ENCODE data around the gene GRK3. TPM values are rescaled to one million over a fixed set of nuclear protein-coding genes. Genes with fewer than 3 reads are reported as not detected.
"Not testable (repeated sequence)": the region's sequence is repeated elsewhere in the genome, so short reads cannot be mapped to it uniquely, and the experiment has no call there.

GRK3 gene
- total RNA-seq, 1 donor from 2014 or later = 66.7 TPM

DNA sequence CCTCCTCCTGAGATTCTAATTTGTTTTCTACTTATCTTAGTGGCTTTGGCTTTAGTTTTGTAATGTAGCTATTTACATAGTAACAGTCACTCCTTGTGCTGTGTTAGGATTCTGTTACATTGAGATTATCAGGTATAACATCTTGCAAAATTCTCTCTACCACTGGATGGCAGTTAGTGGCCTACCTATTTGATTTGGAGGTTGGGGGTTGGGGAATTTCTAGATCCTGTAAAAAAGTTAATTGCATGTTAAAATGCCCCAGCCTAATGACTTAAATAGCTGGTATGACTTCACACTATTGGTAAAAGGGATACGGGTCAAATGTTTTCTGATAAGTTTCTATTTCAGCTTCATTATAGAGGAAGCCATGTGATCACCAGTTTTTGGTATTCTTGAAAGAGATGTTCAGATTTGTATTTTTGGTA, 2.8 kb downstream of the GRK3 start:
- H3K27me3 Mint-ChIP-seq = no peaks in the 10 kb centered on the region
- H3K9me3 Mint-ChIP-seq = no peaks in the 10 kb centered on the region
- H3K27ac Mint-ChIP-seq = peak overlapping the region; percentile 94
- ChIA-PET POLR2A (no interaction called here), CTCF (interaction anchor here (1.0 to 9.0 kb wide), 4 partner anchors 9 to 206 kb away, joined by 3 to 68 read pairs (median 4); no protein-coding TSS in a partner anchor)
- peaks cover 83% of the 10 kb centered on the region for H3K4me1 Mint-ChIP-seq
- TF ChIP-seq, protein P1, sequence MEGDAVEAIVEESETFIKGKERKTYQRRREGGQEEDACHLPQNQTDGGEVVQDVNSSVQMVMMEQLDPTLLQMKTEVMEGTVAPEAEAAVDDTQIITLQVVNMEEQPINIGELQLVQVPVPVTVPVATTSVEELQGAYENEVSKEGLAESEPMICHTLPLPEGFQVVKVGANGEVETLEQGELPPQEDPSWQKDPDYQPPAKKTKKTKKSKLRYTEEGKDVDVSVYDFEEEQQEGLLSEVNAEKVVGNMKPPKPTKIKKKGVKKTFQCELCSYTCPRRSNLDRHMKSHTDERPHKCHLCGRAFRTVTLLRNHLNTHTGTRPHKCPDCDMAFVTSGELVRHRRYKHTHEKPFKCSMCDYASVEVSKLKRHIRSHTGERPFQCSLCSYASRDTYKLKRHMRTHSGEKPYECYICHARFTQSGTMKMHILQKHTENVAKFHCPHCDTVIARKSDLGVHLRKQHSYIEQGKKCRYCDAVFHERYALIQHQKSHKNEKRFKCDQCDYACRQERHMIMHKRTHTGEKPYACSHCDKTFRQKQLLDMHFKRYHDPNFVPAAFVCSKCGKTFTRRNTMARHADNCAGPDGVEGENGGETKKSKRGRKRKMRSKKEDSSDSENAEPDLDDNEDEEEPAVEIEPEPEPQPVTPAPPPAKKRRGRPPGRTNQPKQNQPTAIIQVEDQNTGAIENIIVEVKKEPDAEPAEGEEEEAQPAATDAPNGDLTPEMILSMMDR (IDR thresholded peaks at IDR 0.05) = no peak
- intact Hi-C loops (cut with micrococcal nuclease) = loop anchor here (1.0 to 10.0 kb wide), 4 partner anchors 35 to 858 kb away; partner anchors contain the start of gene ASPHD2
- H3K36me3 Mint-ChIP-seq (ENCODE audit: low read depth) = peaks cover 27% of the 10 kb centered on the region
- peak overlapping the region; percentile 98 for H3K4me3 Mint-ChIP-seq
- ATAC-seq (ENCODE audit: low read depth) (no peak), DNase-seq (no peak)

DNA sequence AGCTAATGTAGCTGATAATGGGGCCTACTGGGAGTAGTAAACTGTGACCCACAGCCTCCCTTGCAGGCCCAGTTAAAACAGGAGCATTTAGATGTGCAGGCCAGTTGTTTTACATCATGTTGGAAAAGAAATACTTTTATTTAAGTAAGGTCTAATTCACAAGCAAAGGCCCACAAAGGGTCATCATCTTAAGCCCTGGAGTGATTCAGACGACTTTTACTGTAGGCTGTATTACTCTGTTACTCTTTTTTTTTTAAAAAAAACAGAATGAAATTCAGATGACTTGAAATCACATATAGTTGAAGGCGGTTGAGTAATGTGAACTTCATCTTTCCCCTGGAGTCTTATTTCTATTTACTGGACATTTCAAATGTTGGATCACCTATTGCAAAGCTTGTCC, 3.6 kb downstream of the GRK3 start:
- ATAC-seq (ENCODE audit: low read depth); H3K9me3 Mint-ChIP-seq; POLR2A ChIA-PET; DNase-seq; H3K27me3 Mint-ChIP-seq: not testable (repeated sequence)
- CTCF ChIA-PET = interaction anchor here (1.2 to 9.0 kb wide), 4 partner anchors 9 to 205 kb away, joined by 3 to 68 read pairs (median 4); no protein-coding TSS in a partner anchor
- peaks cover 83% of the 10 kb centered on the region for H3K4me1 Mint-ChIP-seq
- peak overlapping the region; percentile 98 for H3K4me3 Mint-ChIP-seq
- peaks cover 30% of the 10 kb centered on the region for H3K36me3 Mint-ChIP-seq (ENCODE audit: low read depth)
- intact Hi-C loops (cut with micrococcal nuclease) = loop anchor here (5.0 to 10.0 kb wide), 3 partner anchors 34 to 857 kb away; partner anchors contain the start of gene ASPHD2
- peak overlapping the region; percentile 94 for H3K27ac Mint-ChIP-seq

DNA sequence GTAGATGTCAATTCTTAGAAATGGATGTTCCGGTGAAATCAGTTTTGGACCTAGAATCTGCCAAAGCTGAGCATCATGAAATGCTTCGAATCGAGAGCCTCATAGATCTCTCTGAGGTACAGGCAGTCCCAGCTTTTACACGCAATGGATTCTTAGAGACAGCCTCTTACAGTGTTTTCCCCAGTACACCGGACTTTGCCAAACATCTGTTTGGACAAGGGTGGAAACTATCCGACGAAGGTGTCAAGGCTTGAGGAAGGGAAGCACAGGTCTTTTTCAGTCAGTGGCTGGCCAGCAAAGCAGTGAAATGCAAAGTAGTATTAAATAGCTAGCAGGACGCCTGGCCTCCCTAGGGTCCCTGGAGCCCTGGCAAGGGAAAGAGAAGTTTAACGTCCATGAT, 4.9 kb downstream of the GRK3 start:
- Mint-ChIP-seq H3K4me1 (peaks cover 82% of the 10 kb centered on the region), H3K27ac (peak overlapping the region; percentile 67), H3K36me3 (ENCODE audit: low read depth) (peaks cover 30% of the 10 kb centered on the region), H3K9me3 (peaks cover 2% of the 10 kb centered on the region), H3K4me3 (peak overlapping the region; percentile 41), H3K27me3 (no peaks in the 10 kb centered on the region)
- POLR2A ChIA-PET = interaction anchor here (0.6 to 1.3 kb wide), 2 partner anchors 21 to 118 kb away, joined by 7 to 13 read pairs; no protein-coding TSS in a partner anchor
- ATAC-seq (ENCODE audit: low read depth) = no peak
- no peak for DNase-seq
- TF ChIP-seq, protein P1 (IDR thresholded peaks at IDR 0.05) = no peak
- intact Hi-C loops (cut with micrococcal nuclease) = loop anchor here (5.0 to 10.0 kb wide), 3 partner anchors 33 to 855 kb away; partner anchors contain the start of gene ASPHD2
- CTCF ChIA-PET = interaction anchor here (1.0 to 9.0 kb wide), 2 partner anchors 26 to 132 kb away, joined by 5 to 68 read pairs; no protein-coding TSS in a partner anchor

DNA sequence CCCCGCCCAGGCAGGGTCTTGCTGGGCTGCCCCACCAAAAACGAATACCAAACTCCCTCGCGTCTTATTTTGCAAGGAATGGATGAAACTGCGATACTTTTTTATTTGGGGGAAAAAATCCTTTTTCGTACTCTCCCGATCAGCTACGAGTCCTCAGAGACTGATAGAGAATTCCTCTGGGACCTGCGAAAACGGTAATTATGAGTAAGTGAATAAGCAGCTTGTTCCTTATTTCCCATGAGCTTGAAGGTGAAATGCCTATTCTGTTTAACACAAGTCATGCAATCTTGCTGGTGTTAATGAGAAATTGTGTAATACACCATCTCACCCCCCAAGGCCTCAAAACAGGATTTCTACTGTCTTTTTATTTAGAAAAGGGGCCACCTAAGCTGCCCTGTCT, 5.5 kb downstream of the GRK3 start:
- Mint-ChIP-seq H3K4me3 (peak overlapping the region; percentile 41), H3K4me1 (peaks cover 88% of the 10 kb centered on the region), H3K36me3 (ENCODE audit: low read depth) (peaks cover 35% of the 10 kb centered on the region), H3K27ac (peak overlapping the region; percentile 67), H3K9me3 (peaks cover 2% of the 10 kb centered on the region), H3K27me3 (no peaks in the 10 kb centered on the region)
- ChIA-PET POLR2A (interaction anchor here (0.6 to 1.3 kb wide), 2 partner anchors 22 to 118 kb away, joined by 7 to 13 read pairs; no protein-coding TSS in a partner anchor), CTCF (interaction anchor here (1.0 to 9.0 kb wide), 2 partner anchors 27 to 132 kb away, joined by 5 to 68 read pairs; no protein-coding TSS in a partner anchor)
- ATAC-seq (ENCODE audit: low read depth) (no peak), DNase-seq (no peak)
- intact Hi-C loops (cut with micrococcal nuclease) = loop anchor here (5.0 to 10.0 kb wide), 4 partner anchors 32 to 855 kb away; partner anchors contain the start of gene ASPHD2
- TF ChIP-seq, protein P1 (IDR thresholded peaks at IDR 0.05) = no peak

DNA sequence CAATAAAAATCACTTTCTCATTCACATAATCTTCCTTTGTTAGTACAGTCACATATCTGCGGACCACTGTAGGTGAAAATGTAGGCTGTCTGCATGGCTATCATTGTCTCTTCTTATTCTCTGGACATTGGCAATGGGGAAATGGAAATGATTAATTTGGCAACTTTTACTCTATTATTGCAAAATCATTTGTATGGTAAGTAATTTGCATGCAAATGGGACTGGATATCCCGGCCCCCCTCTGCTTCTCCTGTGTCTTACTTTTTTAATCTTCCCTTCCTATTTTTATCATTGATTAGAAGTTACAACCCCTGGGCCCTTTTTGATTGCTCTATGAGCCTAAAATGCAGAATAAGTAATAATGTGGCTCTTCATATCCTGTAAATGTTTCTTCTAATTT, 6.0 kb downstream of the GRK3 start:
- CTCF ChIA-PET = interaction anchor here (9.0 kb wide), 1 partner anchor 28 kb away, joined by 68 read pairs; no protein-coding TSS in a partner anchor

DNA sequence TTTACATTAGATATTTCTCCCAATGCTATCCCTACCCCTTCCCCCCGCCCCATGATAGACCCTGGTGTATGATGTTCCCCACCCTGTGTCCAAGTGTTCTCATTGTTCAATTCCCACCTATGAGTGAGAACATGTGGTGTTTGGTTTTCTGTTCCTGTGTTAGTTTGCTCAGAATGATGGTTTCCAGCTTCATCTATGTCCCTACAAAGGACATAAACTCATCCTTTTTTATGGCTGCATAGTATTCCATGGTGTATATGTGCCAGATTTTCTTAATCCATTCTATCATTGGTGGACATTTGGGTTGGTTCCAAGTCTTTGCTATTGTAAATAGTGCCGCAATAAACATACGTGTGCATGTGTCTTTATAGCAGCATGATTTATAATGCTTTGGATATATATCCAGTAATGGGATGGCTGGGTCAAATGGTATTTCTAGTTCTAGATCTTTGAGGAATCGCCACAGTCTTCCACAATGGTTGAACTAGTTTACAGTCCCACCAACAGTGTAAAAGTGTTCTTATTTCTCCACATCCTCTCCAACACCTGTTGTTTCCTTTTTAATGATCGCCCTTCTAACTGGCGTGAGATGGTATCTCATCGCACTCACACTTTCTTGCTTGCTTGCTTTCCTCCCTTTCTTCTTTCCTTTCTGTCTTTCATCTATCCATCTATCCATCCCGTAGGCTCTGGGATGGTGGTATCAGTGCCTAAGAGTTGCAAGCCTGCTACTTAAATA, 7.7 kb downstream of the GRK3 start:
- peak overlapping the region; percentile 82 for H3K27ac Mint-ChIP-seq
- not testable (repeated sequence) for H3K9me3 Mint-ChIP-seq

More for the DNA sequence above, 6.0 kb downstream of the GRK3 start:
- H3K4me1 Mint-ChIP-seq = peaks cover 93% of the 10 kb centered on the region
- H3K27ac Mint-ChIP-seq = peak overlapping the region; percentile 9
- H3K9me3 Mint-ChIP-seq = peaks cover 2% of the 10 kb centered on the region
- intact Hi-C loops (cut with micrococcal nuclease) = loop anchor here (5.0 kb wide), 1 partner anchor 52 kb away; no protein-coding TSS in a partner anchor
- H3K27me3 Mint-ChIP-seq = no peaks in the 10 kb centered on the region
- POLR2A ChIA-PET = interaction anchor here (1.3 kb wide), 1 partner anchor 23 kb away, joined by 13 read pairs; no protein-coding TSS in a partner anchor
- no peak overlapping the region for H3K4me3 Mint-ChIP-seq
- TF ChIP-seq, protein P1 (IDR thresholded peaks at IDR 0.05) = no peak
- DNase-seq (no peak), ATAC-seq (ENCODE audit: low read depth) (no peak)
- peaks cover 37% of the 10 kb centered on the region for H3K36me3 Mint-ChIP-seq (ENCODE audit: low read depth)

More for the DNA sequence above, 7.7 kb downstream of the GRK3 start:
- intact Hi-C loops (cut with micrococcal nuclease) = loop anchor here (5.0 kb wide), 1 partner anchor 50 kb away; no protein-coding TSS in a partner anchor
- peaks cover 39% of the 10 kb centered on the region for H3K36me3 Mint-ChIP-seq (ENCODE audit: low read depth)
- not testable (repeated sequence) for ATAC-seq (ENCODE audit: low read depth); DNase-seq; H3K27me3 Mint-ChIP-seq
- CTCF ChIA-PET = interaction anchor here (0.6 to 1.7 kb wide), 3 partner anchors 8 to 50 kb away, joined by 3 to 9 read pairs (median 5); partner anchors contain the start of gene GRK3
- peak overlapping the region; percentile 36 for H3K4me3 Mint-ChIP-seq
- peaks cover 85% of the 10 kb centered on the region for H3K4me1 Mint-ChIP-seq
- POLR2A ChIA-PET = interaction anchor here (1.1 to 1.4 kb wide), 2 partner anchors 8 to 28 kb away, joined by 7 to 11 read pairs; partner anchors contain the start of gene GRK3
